Testis (tissue), 2 donors: ENCODE measurements around the gene HMGXB3.

Experiments used
- POLR2A ChIP-seq: fragments of 450-650 bp; IDR thresholded peaks from one replicate; pipeline ENCODE4 v1.6.1; 2017; ENCODE audit warnings: antibody characterized with exemption, mild to moderate bottlenecking, moderate library complexity
- TF ChIP-seq, protein P1 (sequence below), 3 experiments: fragments of 450-650 bp in 2 of 3; fragments of 200-600 bp in 1 of 3; sonication (generic) in 1 of 3; IDR thresholded peaks; one replicate each; pipeline ENCODE4 v1.5.1; 2016 to 2019; ENCODE audit warnings: antibody characterized with exemption in 3 of 3, mild to moderate bottlenecking in 2 of 3, moderate library complexity in 1 of 3

DNA sequence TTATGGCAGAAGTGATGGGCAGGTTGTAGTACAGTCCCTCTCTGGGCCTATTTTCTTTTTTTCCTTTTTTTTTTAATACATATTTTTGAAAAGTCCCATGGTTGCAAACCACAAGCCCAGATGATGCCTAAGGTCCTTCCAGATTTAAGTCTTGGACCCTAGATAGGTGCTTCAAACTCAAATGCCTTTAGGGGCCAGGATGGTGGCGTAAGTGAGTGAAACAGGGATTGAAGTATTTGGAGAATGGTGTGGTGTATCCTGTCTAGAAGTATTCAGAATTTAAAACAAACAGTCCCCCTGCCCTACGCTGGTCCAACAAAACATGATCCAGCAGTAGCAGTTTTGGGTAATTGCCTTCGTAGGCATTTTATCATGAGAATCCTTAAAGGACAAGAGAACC is 2.3 kb upstream of the HMGXB3 start:
- TF ChIP-seq, protein P1, sequence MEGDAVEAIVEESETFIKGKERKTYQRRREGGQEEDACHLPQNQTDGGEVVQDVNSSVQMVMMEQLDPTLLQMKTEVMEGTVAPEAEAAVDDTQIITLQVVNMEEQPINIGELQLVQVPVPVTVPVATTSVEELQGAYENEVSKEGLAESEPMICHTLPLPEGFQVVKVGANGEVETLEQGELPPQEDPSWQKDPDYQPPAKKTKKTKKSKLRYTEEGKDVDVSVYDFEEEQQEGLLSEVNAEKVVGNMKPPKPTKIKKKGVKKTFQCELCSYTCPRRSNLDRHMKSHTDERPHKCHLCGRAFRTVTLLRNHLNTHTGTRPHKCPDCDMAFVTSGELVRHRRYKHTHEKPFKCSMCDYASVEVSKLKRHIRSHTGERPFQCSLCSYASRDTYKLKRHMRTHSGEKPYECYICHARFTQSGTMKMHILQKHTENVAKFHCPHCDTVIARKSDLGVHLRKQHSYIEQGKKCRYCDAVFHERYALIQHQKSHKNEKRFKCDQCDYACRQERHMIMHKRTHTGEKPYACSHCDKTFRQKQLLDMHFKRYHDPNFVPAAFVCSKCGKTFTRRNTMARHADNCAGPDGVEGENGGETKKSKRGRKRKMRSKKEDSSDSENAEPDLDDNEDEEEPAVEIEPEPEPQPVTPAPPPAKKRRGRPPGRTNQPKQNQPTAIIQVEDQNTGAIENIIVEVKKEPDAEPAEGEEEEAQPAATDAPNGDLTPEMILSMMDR (IDR thresholded peaks at IDR 0.05): no peak
- TF ChIP-seq POLR2A: no peak
